CD4-positive, alpha-beta T cell treated with Interleukin-17A for 4 hours (primary cell): Measurements from ENCODE around the gene KLHDC8B.

Experiments used
- DNase-seq: peaks from one replicate; pipeline ENCODE4 v3.0.0-alpha.2; 2020; ENCODE audit warnings: mixed read lengths

The KLHDC8B gene

GRCh38 chr3:49161197-49161596 lies 10.2 kb upstream of the KLHDC8B start:
- no peak for DNase-seq

- no peak for DNase-seq
Measured at GRCh38 chr3:49161808-49162530, 9.4 kb upstream of the KLHDC8B start.

GRCh38 chr3:49162751-49163419 lies 8.5 kb upstream of the KLHDC8B start:
- DNase-seq = no peak

- DNase-seq = no peak
Measured at GRCh38 chr3:49163609-49164008, 7.8 kb upstream of the KLHDC8B start.

GRCh38 chr3:49164983-49165720 lies 6.2 kb upstream of the KLHDC8B start:
- DNase-seq = no peak

GRCh38 chr3:49165771-49166751 lies 5.3 kb upstream of the KLHDC8B start, which contains the start of gene CCDC71:
TSS of gene CCDC71 (minus strand) at chr3:49166331. CDS start at chr3:49164208, 2,123 bp downstream.
- DNase-seq = peak; percentile 81

- DNase-seq = no peak
Measured at GRCh38 chr3:49166752-49167556, 4.4 kb upstream of the KLHDC8B start.

GRCh38 chr3:49170744-49171118 lies 667 bp upstream of the KLHDC8B start:
- DNase-seq = no peak

- no peak for DNase-seq
Measured at GRCh38 chr3:49171775-49172500, 540 bp downstream of the KLHDC8B start.

GRCh38 chr3:49172551-49173041 lies 1.2 kb downstream of the KLHDC8B start:
- no peak for DNase-seq

GRCh38 chr3:49173116-49173791 lies 1.9 kb downstream of the KLHDC8B start:
- no peak for DNase-seq

- no peak for DNase-seq
Measured at GRCh38 chr3:49173792-49174170, 2.4 kb downstream of the KLHDC8B start.

GRCh38 chr3:49174397-49174985 lies 3.1 kb downstream of the KLHDC8B start:
- no peak for DNase-seq

- no peak for DNase-seq
Measured at GRCh38 chr3:49175530-49175929, 4.1 kb downstream of the KLHDC8B start.

GRCh38 chr3:49177073-49177472 lies 5.7 kb downstream of the KLHDC8B start:
- no peak for DNase-seq

GRCh38 chr3:49180116-49180515 lies 8.7 kb downstream of the KLHDC8B start:
- no peak for DNase-seq

GRCh38 chr3:49181351-49181750 lies 10.0 kb downstream of the KLHDC8B start:
- no peak for DNase-seq

GRCh38 chr3:49182682-49183081 lies 11.3 kb downstream of the KLHDC8B start:
- DNase-seq = no peak

- DNase-seq = no peak
Measured at GRCh38 chr3:49183873-49184272, 12.5 kb downstream of the KLHDC8B start.

GRCh38 chr3:49191741-49192140 lies 20.3 kb downstream of the KLHDC8B start:
- DNase-seq = no peak
